IPS DF 19.7 (cell line): ENCODE measurements around the gene OTOP3.

Experiments
- DNase-seq: peaks from one replicate; pipeline ENCODE4 v3.0.0-alpha.2; 2013; ENCODE audit warnings: low read depth, low spot score

The OTOP3 gene

DNA sequence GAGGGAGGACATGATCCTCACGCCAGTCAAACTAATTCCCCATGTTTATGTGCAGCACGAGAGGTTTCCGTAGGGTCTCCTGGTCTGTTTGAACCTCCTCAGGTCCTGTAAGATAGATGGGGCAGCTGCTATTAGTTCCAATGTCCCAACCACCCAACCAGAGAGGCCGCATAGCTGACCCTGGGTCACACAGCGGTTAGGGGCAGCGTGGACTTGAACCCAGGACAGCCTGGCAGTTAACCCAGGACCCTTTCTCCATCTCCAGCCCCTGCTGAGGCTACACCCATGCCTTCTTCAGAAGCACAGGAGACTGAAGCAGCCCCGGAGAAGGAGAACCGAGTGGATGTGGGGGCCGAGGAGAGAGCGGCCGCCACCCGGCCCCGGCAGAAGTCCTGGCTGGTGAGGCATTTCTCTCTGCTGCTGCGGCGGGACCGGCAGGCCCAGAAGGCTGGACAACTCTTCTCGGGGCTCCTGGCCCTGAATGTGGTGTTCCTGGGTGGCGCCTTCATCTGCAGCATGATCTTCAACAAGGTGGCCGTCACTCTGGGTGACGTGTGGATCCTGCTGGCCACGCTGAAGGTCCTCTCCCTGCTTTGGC lies 5.5 kb downstream of the OTOP3 start:
- no peak for DNase-seq

DNA sequence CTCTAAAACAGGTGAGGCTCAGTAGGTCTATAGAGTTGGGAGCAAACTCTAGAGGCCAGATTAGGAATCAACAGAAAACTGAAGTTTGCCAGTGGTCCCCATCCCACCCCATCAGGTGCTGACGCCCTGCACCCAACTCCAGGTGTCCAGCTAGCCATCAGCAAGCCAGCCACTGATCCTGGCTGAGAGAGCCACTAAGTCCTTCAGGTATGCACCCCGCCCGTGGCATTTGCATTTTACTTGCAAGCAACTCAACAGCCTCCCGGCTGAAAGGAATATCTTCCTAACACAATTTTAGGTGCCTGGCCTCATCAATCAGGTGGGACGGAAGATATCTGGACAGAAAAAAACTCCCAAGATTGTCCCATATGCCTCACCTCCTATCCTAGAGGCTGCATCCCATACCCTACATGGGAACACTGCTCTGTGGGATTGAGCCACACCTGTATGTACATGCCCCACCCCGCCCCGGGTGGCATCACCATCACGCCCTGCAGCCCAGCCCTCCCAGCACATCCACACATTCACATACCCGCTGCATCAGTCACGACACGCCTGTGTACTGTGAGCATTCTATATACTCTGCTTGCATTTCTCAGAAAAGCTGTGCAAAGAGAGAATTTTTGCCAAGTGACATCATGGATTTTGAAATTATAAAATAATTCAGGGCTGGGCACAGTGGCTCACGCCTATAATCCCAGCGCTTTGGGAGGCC lies 8.3 kb downstream of the OTOP3 start:
- no peak for DNase-seq

DNA sequence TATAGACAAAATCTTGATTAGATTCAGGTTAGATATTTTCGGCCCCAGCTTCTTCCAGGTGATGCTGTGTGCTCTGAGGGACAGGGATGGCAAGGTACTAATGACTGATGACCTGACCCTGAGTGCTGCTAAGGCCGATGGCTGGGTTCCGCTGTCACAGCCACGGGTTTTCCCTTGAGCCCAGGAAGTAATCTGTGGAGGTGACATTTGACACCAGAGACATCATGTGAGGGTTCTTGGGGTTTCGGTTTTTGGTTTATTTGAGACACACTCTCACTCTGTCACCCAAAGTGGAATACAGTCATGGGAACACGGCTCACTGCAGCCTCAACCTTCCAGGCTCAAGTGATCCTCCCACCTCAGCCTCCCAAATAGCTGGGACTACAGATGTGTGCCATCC lies 9.8 kb downstream of the OTOP3 start:
- no peak for DNase-seq

GRCh38 chr17:74946641-74947040 lies 10.9 kb downstream of the OTOP3 start:
- no peak for DNase-seq

GRCh38 chr17:74947041-74947754 lies 11.5 kb downstream of the OTOP3 start:
- DNase-seq = no peak

DNA sequence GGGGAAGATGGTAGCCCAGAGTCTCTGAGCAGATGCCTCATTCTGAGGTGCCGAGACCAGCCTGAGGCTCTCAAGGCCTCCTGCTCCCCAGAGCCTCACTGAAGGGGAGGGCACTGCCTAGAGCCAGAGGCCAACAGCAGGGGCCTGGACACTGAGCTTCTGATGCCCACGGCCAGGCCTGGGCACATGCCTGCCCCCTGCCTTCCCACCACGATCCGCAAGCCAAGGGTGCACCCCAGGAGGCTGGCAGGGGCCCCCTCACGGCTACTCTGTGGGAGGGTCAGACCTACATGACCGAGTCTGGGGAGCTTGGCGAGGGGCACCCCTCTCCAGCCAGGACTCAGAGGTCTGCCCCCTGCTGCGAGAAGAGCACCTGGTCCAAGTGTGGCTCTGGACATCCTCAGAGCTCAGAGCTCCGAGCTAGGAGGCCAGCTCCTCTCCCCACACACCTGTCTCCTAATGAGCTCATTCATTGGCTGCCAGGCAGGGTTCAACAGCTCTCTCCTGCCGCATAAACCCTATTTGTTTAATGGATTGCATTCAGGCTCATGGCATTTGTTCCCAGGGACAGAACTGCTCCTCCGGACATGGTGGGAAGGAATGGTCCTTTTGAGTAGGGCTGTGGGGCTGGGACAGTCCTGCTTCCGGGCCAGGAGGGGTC lies 13.9 kb downstream of the OTOP3 start:
- no peak for DNase-seq

GRCh38 chr17:74950207-74950606 lies 14.5 kb downstream of the OTOP3 start:
- DNase-seq = no peak

DNA sequence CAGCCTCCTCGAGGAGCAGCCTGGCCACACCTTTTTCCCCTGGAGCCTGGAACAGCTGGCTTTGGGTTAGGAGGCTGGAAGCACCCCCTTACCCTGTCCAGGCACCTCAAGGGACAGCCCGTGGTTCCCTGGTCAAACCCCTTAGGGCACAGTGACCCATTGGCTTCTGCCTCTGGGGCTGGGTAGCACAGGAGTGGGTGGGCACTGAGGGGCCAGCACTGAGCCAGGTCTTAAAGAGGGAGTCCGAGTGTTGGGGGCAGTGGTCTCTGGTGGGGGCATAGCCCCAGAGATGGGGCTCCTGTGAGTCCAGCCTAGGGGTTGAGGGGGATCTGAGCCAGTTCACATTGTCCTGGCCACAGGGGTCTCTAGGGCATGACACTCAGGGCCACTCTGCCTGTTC lies 15.4 kb downstream of the OTOP3 start:
- no peak for DNase-seq

- DNase-seq = no peak
These were observed 16.2 kb downstream of the OTOP3 start for GRCh38 chr17:74951680-74952421.

GRCh38 chr17:74952431-74953133 lies 16.9 kb downstream of the OTOP3 start:
- no peak for DNase-seq

DNA sequence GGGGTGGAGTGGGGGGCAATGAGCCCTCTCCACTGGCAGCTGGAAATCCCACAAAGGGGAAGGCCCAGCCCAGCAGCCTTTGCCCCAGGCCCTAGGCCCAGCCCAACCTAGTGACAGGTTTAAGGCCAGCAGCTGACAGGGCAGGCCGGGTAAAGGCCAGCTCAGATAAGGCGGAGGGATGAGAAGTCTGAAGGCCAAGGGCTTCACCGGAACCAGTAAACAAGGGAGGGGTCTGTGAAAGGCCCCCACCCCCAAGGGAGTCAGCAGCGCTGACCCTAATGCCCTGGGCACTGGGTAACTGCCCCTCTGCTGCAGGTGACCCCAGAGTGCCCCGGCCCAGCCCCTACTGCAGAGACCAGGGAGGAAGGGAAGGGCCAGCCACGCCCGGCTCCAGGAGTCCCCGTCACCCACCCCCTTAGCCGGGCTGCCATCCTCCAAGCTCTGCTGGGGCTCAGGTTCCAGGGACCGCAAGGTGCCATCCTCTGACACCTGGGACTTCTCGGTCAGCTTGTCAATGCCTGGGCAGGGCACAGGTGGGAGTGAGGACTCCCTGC lies 17.5 kb downstream of the OTOP3 start:
- DNase-seq = no peak

- no peak for DNase-seq
These were observed 18.4 kb downstream of the OTOP3 start for GRCh38 chr17:74954115-74954514.

GRCh38 chr17:74954665-74955421 lies 19.1 kb downstream of the OTOP3 start:
- no peak for DNase-seq

GRCh38 chr17:74956093-74956492 lies 20.4 kb downstream of the OTOP3 start:
- no peak for DNase-seq

GRCh38 chr17:74957935-74958740 lies 22.4 kb downstream of the OTOP3 start:
- no peak for DNase-seq

- DNase-seq = no peak
These were observed 24.3 kb downstream of the OTOP3 start for GRCh38 chr17:74959826-74960515.

DNA sequence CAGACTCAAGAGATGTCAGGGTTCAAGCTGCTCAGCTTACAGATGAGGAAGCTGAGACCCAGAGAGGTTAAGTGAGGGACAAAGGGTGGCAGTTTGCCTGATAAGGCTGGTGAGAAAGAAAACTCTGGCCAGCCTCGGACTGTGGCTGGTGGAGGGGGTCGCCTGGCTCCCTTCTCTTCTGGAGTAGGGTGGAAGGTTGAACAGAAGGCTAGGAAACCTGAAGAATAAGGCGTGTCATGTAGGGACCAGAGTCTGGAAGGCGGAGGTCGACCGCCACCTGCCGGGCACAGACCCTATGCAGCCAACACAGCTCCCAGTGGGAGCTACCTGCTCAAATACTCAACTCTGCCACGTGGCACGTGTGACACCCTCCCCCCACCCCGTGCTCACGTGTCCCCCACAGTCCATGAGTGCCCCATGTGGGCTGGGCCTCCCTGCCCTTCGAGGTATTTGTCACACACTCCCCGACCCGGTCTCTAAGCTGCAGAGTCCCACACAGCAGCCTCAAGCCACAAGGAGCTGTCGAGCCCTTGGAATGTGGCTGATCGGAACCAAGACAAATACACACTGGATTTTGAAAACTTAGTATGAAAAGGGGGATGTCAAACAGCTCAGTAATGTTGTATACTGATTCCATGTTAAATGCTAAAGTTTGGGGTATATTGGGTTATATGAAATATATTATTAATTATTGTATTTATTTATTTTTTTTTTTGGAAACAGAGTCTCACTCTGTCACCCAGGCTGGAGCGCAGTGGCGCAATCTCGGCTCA lies 25.1 kb downstream of the OTOP3 start:
- DNase-seq = peak; percentile 40
